Measurements from ENCODE around the gene COL5A3. TPM values are rescaled to one million over a fixed set of nuclear protein-coding genes. Genes with fewer than 3 reads are reported as not detected.
A peak's percentile ranks its signal among the peaks of the same experiment; 100 is the strongest.

Gene COL5A3
- total and polyA plus RNA-seq, 2 of the 13 experiments (the other 11 are each of a cell fraction or from before 2014, with no cell fraction given) = 0.02 TPM; not detected in 1

GRCh38 chr19:10001899-10002298 is 8.4 kb downstream of the COL5A3 start (continued):
- TF ChIP-seq KIAA2018 (CRISPR knock-in tag; IDR thresholded peaks at IDR 0.05; ENCODE audit: borderline replicate concordance) = no peak
- no peak for TF ChIP-seq ZNF124 (CRISPR knock-in tag; IDR thresholded peaks at IDR 0.05)
- TF ChIP-seq PAX8 (CRISPR knock-in tag; IDR thresholded peaks at IDR 0.05; ENCODE audit: borderline replicate concordance) = no peak
- TF ChIP-seq NONO (IDR thresholded peaks at IDR 0.05) = no peak
- peak; percentile 66; the same call in 1 of the 2 replicates for TF ChIP-seq NONO (CRISPR knock-in tag; conservative IDR thresholded peaks at IDR 0.05)
- no peak for TF ChIP-seq ZNF235 (CRISPR knock-in tag; IDR thresholded peaks at IDR 0.05; ENCODE audit: borderline replicate concordance)
- TF ChIP-seq SNAPC5 (CRISPR knock-in tag; IDR thresholded peaks at IDR 0.05; ENCODE audit: borderline replicate concordance) = no peak
- TF ChIP-seq KAT8 (CRISPR knock-in tag; IDR thresholded peaks at IDR 0.05) = peak; percentile 53; the same call in 1 of the 2 replicates
- peak; percentile 92 for TF ChIP-seq TBL1XR1 (IDR thresholded peaks at IDR 0.05; ENCODE audit: borderline replicate concordance, low read length, partially characterized antibody)
- TF ChIP-seq HNF4A (CRISPR knock-in tag; IDR thresholded peaks at IDR 0.05) = peak; percentile 96
- TF ChIP-seq ZNF816 (CRISPR knock-in tag; IDR thresholded peaks at IDR 0.05; ENCODE audit: borderline replicate concordance) = no peak
- peak; percentile 99 for TF ChIP-seq RARA (CRISPR knock-in tag; IDR thresholded peaks at IDR 0.05)
- peak; percentile 90 for TF ChIP-seq ZNF556 (CRISPR knock-in tag; IDR thresholded peaks at IDR 0.05; ENCODE audit: borderline replicate concordance)
- TF ChIP-seq GABPA (IDR thresholded peaks at IDR 0.05; ENCODE audit: low read depth, low read length) = peak; percentile 31
- peak; percentile 73 for TF ChIP-seq GABPA (CRISPR knock-in tag; IDR thresholded peaks at IDR 0.05; ENCODE audit: low read depth)
- TF ChIP-seq STAT6 (CRISPR knock-in tag; IDR thresholded peaks at IDR 0.05; ENCODE audit: borderline replicate concordance) = no peak
- TF ChIP-seq SMARCE1 (IDR thresholded peaks at IDR 0.05; ENCODE audit: borderline replicate concordance) = no peak
- TF ChIP-seq ARID2 (CRISPR knock-in tag; IDR thresholded peaks at IDR 0.05; ENCODE audit: borderline replicate concordance) = no peak
- no peak for TF ChIP-seq ZNF326 (CRISPR knock-in tag; IDR thresholded peaks at IDR 0.05; ENCODE audit: borderline replicate concordance)
- TF ChIP-seq DBP (CRISPR knock-in tag; IDR thresholded peaks at IDR 0.05; ENCODE audit: not compliant biosample characterization) = no peak
